OCI-LY7 (cell line): Measurements from ENCODE around the gene SCAF8.

ENCODE experiments used
- CTCF ChIP-seq: fragments of 200-600 bp; sonication (generic); conservative IDR thresholded peaks from 2 replicates; pipeline ENCODE4 v1.5.1; 2014; ENCODE audit warnings: mild to moderate bottlenecking, antibody characterized with exemption, low read length, moderate library complexity, mixed read lengths
- EZH2phosphoT487 ChIP-seq: fragments of 200-600 bp; sonication (generic); IDR thresholded peaks from 2 replicates; pipeline ENCODE4 v1.6.1; 2018; ENCODE audit warnings: low read depth, borderline replicate concordance, mild to moderate bottlenecking, mixed run types, antibody characterized with exemption, low read length, moderate library complexity, mixed read lengths

GRCh38 chr6:154815938-154816820 lies 83.0 kb downstream of the SCAF8 start:
- no peak for TF ChIP-seq CTCF
- no peak for TF ChIP-seq EZH2phosphoT487
